HG02798 (cell line): ENCODE data around the gene ANKRD55.
"Not testable (repeated sequence)": the region's sequence is repeated elsewhere in the genome, so short reads cannot be mapped to it uniquely, and the experiment has no call there.

Source experiments
- ATAC-seq: cut with Tn5 transposase; IDR thresholded peaks from one replicate; pipeline ENCODE4 v1.9.1; 2021; ENCODE audit warnings: mild to moderate bottlenecking; ENCODE audit not compliant: unreplicated experiment, poor library complexity

The ANKRD55 gene

DNA sequence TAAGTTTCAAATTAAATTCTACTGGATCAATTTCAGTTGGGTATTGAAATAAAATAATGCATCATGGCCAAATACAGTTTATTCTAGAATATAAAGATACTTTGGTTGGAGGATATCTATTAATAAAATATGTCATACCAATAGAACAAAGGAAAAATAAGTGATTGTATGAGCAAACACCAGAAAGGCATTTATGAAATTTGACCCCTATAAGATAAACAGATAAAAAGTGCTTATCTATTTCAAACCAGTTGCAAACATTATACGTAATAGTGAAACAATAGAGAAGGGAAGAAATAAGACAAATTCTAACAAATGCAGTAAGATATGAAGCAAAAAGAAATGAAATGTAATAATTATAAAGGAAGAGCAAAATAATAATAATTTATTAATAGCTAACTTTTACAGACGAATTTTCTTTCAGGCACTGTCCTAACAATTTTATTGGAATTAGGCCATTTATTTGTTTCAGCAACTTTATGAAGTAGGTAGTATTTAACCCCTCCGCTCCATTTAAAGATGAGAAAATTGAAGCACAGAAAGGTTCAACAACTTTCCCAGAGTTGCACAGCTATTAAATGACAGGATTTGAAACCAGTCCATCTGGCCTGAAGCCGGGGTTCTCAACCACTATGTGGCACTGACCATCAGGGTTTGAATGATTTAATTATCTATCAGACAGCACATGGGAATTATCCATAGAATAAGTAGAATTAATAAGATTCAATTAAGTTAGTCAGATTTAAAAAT lies 20.8 kb downstream of the ANKRD55 start:
- no peak for ATAC-seq

DNA sequence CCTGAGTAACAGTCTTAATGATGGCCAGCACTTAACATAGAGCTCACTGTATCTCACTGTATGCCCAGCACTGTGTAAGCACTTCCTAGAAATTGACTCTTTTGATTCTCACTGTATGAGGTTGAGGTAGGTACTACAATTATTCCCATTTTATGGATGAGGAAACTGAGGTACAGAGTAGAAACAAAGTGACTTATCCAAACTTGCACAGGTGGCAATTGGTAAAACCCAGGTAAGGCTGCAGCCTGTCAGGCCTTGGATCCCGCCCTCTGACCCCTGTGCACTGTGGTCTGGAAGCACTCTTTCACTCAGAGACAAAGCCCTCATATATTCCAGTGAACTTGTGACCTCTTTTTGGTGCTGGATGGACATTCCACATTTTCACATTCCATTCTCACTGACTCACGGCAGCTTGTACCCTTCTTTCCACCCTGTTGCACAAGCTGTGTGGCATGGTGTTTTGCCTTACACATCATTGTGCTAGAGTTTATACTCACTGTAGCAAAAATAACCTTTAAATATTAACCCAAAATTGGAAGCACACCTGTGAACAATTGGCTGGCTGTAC lies 21.7 kb downstream of the ANKRD55 start:
- no peak for ATAC-seq

DNA sequence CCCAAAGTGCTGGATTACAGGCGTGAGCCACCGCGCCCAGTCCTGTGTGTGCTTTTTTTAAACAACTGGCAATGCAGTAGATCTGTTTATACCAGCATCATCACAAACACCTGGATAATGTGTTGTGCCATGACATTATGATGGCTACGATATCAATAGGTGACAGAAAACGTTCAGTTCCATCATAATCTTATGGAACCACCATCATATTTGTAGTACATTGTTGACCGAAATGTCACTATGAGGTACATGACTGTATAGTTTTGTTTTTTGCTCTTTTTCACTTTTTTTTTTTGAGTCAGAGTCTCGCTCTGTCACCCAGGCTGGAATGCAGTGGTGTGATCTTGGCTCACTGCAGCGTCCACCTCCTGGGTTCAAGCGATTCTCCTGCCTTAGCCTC lies 24.4 kb downstream of the ANKRD55 start:
- ATAC-seq, result no peak

DNA sequence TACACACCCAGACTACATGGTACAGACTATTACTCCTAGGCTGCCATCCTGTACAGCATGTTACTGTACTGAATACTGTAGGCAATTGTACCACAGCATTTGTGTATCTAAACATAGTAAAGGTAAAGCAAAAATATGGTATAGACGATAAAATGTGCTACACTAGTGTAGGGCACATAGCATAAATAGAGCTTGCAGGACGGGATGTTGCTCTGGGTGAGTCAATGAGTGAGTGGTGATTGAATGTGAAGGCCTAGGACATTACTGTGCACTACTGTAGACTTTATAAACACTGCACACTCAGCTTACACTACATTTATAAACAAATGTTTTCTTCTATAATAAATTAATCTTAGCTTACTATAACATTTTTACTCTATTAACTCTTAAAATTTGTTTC lies 25.6 kb downstream of the ANKRD55 start:
- no peak for ATAC-seq

DNA sequence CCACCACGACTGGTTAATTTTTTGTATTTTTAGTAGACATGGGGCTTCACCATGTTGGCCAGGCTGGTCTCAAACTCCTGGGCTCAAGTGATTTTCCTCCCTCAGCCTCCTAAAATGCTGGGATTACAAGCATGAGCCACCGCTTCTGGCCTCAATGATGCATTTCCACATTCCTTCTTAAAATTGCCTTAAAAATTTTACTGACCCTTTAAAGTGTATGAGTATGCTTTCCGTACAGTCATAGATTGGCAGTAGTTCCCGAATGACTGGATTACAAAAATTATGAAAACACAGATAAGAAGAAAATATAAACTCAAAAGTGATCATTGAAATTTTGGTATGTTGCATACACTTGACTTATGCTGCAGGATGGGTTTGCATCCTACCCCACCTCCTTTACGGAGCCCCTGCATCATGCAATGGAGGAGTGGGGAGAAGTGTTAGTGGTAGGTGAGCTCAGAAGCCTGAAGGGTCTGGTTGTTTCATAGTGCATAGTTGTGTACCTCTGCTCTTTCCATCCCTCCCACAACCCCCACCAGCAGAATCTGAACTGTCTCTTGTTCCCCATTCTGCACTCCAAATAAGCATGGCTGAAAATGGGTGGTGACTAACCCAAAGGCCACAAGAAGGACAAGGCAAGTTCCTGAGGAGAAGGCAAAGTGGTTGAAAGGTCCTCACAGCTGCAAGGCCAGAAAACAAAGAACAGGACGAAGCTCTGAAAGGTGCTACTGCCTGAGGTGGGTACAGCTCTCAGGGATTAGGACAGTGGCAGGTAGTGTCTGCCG lies 26.8 kb downstream of the ANKRD55 start:
- no peak for ATAC-seq

DNA sequence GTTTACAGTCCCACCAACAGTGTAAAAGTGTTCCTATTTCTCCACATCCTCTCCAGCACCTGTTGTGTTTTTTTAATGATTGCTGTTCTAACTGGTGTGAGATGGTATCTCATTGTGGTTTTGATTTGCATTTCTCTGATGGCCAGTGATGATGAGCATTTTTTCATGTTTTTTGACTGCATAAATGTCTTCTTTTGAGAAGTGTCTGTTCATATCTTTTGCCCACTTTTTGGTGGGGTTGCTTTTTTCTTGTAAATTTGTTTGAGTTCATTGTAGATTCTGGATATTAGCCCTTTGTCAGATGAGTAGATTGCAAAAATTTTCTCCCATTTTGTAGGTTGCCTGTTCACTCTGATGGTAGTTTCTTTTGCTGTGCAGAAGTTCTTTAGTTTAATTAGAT lies 29.2 kb downstream of the ANKRD55 start:
- ATAC-seq, result not testable (repeated sequence)

DNA sequence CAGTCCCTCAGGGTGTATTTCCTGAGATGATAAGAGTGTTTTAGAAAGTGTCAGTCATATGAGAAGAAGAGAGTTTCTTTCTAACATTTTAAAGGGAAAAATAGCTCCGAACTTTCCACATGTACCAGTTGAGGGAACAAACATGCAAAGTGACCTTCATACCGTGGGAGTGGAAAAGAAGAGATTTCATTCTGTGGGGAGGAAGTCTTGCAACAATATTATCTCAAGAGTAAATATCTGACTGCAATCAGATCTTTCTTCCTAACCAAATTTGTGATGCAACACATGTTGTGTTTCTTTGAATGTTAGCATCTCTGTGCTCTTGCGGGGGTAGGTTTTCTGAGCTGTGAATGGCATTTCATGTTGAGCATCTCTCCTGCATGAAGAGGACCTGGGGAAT lies 30.6 kb downstream of the ANKRD55 start:
- ATAC-seq, result no peak

DNA sequence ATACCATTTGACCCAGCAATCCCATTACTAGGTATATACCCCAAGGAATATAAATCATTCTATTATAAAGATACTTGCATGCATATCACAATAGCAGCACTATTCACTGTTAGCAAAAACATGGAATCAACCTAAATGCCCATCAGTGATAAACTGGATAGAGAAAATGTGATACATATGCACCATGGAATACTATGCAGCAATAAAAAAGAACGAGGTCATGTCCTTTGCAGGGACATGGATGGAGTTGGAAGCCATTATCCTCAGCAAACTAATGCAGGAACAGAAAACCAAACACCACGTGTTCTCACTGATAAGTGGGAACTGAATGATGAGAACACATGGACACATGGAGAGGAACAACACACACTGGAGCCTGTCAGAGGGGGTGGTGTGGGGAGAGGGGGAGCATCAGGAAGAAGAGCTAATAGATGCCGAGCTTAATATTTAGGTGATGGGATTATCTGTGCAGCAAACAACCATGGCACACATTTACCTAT lies 31.3 kb downstream of the ANKRD55 start:
- not testable (repeated sequence) for ATAC-seq

DNA sequence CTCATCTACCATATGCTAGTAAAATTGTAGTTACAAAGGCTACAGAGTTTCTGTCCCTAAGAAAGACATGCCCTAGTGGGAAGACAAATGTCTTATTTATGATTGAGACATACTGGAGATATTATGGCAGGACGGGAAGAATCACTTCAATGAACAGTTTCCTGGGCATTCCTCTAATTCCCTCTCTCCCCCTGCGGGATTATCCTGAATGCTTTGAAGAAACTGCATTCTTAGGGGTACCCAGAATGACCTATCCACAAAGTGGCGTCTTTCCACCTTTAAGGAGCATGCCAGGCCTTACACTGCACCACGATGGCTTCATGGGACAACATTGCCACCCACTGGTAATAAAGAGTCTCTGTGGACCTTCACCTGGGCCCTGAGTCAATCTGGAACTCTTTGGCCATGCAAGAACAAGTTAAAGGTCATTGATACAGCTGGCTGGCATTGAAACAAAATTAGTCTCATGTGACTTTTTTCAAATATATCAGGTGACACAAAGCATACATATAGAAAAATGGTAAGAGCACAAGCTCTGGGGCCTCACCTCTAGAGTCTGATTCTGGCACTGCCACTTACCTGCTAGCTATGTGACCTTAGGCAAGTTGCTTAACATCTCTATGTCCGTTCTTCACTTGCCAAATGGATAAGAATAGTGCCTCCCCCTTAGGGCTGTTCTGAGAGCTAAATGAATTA lies 32.0 kb downstream of the ANKRD55 start:
- peak; percentile 94 for ATAC-seq

DNA sequence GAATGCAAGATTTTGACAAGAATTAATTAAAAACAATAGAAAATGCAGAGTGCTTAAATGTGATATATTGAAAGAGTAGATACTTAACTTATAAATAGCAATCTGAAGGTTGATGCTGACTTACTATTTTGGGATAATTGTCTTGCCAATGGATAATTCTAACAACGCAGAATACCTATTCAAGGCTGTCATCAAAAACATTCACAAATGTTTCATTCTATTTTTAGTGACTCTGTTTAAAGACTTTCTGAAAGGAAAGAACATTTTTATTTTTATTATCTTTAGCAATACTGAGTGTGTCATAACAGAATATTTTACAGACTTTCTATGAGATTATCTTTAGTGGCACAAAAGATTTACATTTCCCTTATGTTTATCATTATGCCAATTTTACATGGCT lies 38.1 kb downstream of the ANKRD55 start:
- ATAC-seq, result no peak

DNA sequence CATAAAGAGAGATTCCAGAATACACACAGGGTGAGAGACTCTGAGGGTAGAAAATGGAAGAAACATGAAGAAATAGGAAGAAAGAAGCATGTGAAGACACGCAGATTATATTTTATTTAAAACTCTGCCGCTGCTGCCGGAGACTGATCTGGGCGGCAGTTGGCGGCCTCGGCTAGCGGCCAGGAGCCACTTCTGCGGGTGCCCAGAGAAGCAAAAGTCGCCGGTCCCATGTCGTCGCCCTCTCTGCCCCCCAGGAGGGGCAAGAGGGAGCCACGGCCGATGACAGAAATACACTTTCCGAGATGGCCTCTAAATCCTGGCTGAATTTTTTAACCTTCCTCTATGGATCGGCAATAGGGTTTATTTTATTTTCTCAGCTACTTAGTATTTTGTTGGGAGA lies 40.9 kb downstream of the ANKRD55 start:
- no peak for ATAC-seq

DNA sequence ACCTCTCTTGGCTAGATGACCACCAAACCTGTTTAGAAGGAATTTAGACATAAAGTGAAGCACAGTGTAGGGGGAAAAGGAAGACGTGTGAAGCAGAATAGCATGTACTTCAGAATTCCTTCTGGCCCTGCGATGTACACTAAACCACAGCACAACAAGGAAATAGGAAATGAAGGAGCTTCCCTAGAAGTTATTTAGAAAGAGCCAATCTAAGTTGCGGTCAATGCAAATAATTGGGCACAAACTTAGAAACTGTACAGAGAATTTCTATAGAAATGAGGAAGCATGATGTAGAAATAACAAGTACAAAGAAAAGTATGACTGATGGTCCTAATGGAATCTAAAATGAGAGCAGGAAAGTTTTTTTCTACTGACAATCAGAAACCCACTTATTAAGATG lies 41.5 kb downstream of the ANKRD55 start:
- no peak for ATAC-seq

DNA sequence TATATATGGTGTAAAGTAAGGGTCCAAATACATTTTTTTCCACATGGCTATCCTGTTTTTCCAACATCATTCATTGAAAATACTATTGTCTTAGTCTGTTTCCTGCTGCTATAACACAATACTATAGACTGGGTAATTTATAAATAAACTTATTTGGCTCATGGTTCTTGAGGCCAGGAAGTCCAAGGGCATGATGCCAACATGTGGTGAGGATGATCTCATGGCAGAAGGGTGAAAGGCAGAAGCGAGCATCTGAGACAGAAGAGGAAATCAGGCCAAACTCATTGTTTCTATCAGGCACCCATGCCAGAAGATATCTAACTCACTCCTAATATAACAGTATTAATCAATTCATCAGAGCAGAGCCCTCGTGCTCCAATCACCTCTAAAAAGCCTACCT lies 42.6 kb downstream of the ANKRD55 start:
- no peak for ATAC-seq

DNA sequence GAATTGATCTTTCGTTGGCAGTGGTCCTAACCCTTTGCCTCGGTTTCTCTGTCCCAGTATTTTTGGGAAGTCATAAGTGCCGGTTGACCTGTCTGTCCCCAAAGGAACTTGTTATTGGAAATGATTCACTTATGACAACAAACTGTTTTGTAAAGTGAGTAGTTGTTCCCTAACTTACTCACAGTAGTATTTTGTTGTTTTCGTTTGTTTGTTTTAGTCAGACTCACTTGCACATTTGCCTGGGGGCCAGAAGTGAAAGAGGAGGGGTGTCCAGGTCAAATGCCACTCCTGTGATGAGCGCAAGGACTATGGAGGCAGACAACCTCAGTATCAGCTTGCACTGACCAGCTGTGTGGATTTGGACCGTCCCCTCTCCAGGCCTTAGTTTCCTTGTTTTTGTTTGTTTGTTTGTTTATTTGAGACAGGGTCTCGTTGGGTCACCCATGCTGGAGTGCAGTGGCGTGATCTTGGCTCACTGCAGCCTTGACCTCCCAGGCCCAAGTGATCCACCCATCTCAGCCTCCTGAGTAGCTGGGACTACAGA lies 47.3 kb downstream of the ANKRD55 start:
- ATAC-seq, result no peak

DNA sequence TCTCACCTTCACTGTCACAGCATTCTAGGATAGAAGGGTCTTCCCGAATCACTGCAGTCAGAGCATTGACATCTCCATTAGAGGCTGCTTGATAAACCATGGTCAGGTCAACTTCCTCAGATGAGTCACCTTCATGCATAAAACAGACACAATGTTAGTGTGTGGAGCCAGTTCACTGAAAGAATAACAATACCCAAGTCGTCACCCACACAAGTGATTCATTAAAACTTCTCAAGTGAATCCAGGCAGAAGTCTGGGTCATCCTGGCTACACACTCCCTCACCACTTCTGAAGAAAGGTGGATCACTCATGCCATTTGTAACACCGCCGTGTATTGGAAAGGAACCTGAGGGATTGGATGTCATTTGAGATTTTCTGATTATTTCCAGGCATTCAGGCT lies 49.6 kb downstream of the ANKRD55 start:
- ATAC-seq, result no peak

DNA sequence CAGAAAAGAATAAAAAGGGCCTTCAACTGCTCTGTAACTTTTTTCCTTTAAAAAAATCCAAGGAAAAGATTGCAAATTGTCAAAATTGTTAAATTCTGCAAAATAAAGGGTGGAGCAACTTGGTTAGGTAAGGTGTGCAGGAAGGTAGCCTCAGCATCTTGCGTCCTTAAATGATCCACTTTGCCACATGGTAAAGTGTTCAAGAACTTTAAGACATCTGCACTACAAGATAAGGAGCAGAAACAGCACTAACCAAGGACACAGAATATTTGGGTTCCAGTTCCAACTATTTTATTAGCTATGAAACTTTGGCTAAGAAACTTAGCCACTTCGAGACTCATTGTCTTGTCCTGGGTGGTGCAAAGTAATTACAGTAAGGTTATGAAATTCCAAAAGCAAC lies 53.7 kb downstream of the ANKRD55 start:
- no peak for ATAC-seq

DNA sequence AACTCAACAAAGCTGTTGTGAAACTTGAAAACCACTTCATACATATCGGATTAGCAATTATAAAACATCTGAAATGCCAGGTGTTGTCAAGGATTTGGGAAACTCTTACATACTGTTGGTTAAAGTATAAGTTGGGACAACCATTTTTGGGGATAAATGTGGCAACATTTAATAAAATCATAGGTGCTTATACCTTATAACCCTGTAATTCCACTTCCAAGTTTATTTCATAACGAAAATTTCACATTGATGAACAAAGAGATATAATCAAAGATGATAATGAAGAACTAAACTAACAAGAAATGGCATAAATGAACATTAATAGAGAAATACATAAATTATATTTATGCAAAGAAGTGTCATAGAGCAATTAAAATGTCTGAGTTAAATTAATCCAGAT lies 54.3 kb downstream of the ANKRD55 start:
- no peak for ATAC-seq

DNA sequence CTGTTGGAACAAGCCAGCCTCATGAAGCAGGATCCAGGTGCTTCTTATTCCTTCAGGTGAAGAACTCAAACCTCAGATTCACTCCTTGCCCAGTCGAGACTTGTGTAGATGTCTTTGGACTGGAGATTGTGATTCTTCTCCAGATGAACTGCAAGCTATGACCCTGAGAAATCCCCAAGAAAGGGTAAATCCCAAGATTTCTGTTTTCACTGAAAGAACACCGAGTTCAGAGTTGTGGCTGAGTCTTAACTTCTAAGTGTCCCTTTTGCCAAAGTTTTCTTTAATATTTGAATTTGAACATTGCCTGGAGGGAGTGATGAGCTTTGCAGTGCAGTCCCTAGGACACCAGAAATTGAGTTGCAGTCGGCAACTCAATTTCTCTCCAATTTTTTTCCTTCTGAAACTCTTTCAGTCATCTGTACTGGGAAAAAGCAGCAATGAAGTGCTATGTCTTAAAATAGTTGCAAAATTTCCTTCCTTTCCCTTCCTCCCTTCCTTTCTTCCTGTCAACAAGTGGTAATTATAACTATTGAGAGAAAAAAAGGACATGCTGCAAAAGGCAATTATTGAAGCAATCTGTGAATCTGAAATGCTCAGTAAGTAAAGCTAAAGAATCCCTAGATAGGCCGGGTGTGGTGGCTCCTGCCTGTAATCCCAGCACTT lies 56.1 kb downstream of the ANKRD55 start:
- no peak for ATAC-seq

DNA sequence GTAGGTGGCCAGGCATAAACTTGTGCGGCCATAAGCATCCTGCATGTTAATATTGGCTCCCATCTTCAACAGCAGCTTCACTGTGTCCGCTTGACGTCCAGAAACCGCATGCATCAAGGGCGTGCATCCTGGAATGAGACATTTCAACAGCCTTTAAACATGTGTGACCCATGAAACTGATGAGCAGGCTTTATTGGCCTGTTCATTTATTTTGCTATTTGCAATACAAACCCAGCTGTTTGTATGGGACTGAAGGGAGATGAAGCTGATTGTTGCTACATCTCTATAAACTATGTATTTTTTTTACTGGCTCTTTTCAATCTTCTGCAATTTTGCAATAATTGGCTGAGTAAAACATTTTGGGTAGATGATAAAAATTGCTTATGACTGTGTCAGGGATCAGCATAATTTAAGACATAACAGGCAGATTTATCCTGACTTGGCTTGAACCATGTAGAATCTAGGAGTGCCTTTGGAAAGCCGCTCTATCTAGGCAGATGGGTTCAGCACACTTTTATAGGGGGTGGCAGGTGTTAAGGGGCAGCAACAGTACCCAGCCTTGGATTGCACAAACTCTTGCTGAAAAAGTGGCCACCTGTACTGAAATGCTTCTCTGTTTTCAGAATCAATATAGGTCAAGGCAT lies 56.9 kb downstream of the ANKRD55 start:
- no peak for ATAC-seq

DNA sequence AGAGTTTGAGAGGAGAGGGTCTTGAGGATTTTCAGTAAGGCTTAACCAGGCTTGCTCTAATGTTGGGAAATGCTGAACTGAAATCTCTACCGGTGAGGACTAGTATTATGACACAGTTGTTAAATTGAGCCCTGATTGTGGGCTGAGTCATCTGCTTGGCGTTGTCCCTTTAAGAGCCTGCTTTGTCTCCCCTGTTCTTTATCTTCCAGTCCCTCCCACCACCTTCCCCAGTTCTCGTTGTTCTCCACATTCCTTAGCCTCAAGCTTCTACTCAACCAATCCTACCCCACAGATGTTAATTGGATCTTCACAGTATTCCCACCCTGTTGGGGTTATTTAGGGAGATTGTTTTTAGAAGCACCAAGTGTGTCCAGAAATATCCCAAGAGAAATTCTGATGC lies 57.6 kb downstream of the ANKRD55 start:
- ATAC-seq, result no peak
